Tibial nerve (tissue), 4 donors: ENCODE data around the gene CFAP221. TPM values are rescaled to one million over a fixed set of nuclear protein-coding genes. Genes with fewer than 3 reads are reported as not detected.
A peak's percentile ranks its signal among the peaks of the same experiment; 100 is the strongest.

Source experiments
- DNase-seq, 2 donors: peaks; one replicate each; pipeline ENCODE4 v3.0.0-alpha.2; 2019; ENCODE audit warnings: low spot score in 2 of 2
- H3K27ac ChIP-seq, 4 donors: fragments of 200-600 bp; sonication (generic) in 3 of 4; one replicate each; pipeline ENCODE4 v1.5.1; 2017 to 2019; ENCODE audit warnings: mild to moderate bottlenecking in 1 of 4
- H3K27me3 ChIP-seq, 2 donors: fragments of 200-600 bp; sonication (generic) in 1 of 2; one replicate each; pipeline versions ENCODE4 v1.5.1 to v1.6.0; 2017 to 2019
- H3K36me3 ChIP-seq, 3 donors: fragments of 200-600 bp; sonication (generic); one replicate each; pipeline ENCODE4 v1.5.1; 2018 to 2019
- H3K4me1 ChIP-seq, 4 donors: fragments of 200-600 bp; sonication (generic) in 3 of 4; one replicate each; pipeline ENCODE4 v1.5.1; 2017 to 2019
- H3K4me3 ChIP-seq, 4 donors: fragments of 200-600 bp; sonication (generic) in 3 of 4; one replicate each; pipeline ENCODE4 v1.5.1; 2017 to 2019; ENCODE audit warnings: mild to moderate bottlenecking in 1 of 4, moderate library complexity in 1 of 4
- H3K9me3 ChIP-seq, 4 donors: fragments of 200-600 bp; sonication (generic) in 3 of 4; one replicate each; pipeline ENCODE4 v1.5.1; 2017 to 2019
- EP300 ChIP-seq, 2 donors: sonication (generic); formaldehyde crosslinking; IDR thresholded peaks; one replicate each; pipeline ENCODE4 v1.6.1; 2017; ENCODE audit warnings: antibody characterized with exemption in 2 of 2, mild to moderate bottlenecking in 1 of 2
- POLR2A ChIP-seq, 2 donors: fragments of 450-650 bp; IDR thresholded peaks; one replicate each; pipeline ENCODE4 v1.6.1; 2017; ENCODE audit warnings: antibody characterized with exemption in 2 of 2, mild to moderate bottlenecking in 2 of 2, moderate library complexity in 2 of 2
- WGBS, 2 donors: methylation state at CpG; one replicate each; pipeline ENCODE4 v1.1.5; 2018; 5-methylcytosine and 5-hydroxymethylcytosine counted together
- total RNA-seq, 4 donors: library from RNA; depleted of rRNA; stranded (reverse); fragments of >200 nt; gene quantifications; one replicate each; pipeline ENCODE4 v1.1.0, GENCODE V29; 2016
- TF ChIP-seq, protein P1 (sequence below), 5 experiments: fragments of 200-600 bp in 3 of 5; fragments of 450-650 bp in 2 of 5; sonication (generic) in 3 of 5; IDR thresholded peaks; one replicate each; pipeline ENCODE4 v1.5.1; 2016 to 2019; ENCODE audit warnings: antibody characterized with exemption in 5 of 5, mild to moderate bottlenecking in 3 of 5, moderate library complexity in 2 of 5

CFAP221 gene
- total RNA-seq, 4 donors from 2014 or later, result 0.30 to 1.7 (median 0.42) TPM; not detected in 1

DNA sequence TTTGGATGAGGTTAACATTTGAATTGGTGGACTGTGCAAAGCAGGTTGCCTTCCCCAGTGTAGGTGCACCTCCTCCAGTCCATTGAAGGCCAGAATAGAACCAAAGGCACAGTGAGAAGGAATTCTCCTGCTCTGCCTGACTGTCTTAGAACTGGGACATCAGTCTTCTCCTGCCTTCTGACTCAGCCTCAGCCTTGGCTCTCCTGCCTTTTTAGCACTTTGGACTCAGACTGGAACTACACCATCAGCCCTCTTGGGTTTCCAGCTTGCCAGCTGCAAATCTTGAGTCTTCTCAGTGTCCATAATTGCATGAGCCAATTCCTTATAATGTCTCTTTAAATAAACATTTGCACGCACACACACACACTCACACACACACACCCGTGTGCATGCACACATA is 126.8 kb downstream of the CFAP221 start:
- Histone ChIP-seq H3K9me3 (no peaks in the 10 kb centered on the region), H3K27ac (no peak overlapping the region), H3K4me1 (no peaks in the 10 kb centered on the region), H3K27me3 (no peaks in the 10 kb centered on the region), H3K36me3 (no peaks in the 10 kb centered on the region), H3K4me3 (no peak overlapping the region)
- TF ChIP-seq, protein P1, sequence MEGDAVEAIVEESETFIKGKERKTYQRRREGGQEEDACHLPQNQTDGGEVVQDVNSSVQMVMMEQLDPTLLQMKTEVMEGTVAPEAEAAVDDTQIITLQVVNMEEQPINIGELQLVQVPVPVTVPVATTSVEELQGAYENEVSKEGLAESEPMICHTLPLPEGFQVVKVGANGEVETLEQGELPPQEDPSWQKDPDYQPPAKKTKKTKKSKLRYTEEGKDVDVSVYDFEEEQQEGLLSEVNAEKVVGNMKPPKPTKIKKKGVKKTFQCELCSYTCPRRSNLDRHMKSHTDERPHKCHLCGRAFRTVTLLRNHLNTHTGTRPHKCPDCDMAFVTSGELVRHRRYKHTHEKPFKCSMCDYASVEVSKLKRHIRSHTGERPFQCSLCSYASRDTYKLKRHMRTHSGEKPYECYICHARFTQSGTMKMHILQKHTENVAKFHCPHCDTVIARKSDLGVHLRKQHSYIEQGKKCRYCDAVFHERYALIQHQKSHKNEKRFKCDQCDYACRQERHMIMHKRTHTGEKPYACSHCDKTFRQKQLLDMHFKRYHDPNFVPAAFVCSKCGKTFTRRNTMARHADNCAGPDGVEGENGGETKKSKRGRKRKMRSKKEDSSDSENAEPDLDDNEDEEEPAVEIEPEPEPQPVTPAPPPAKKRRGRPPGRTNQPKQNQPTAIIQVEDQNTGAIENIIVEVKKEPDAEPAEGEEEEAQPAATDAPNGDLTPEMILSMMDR (IDR thresholded peaks at IDR 0.05), result no peak
- no peak for TF ChIP-seq EP300 (IDR thresholded peaks at IDR 0.05)
- TF ChIP-seq POLR2A (IDR thresholded peaks at IDR 0.05), result no peak
- 62 to 64% methylated on average over 2 of the region's 2 CpGs for WGBS, 2 donors
- no peak for DNase-seq

DNA sequence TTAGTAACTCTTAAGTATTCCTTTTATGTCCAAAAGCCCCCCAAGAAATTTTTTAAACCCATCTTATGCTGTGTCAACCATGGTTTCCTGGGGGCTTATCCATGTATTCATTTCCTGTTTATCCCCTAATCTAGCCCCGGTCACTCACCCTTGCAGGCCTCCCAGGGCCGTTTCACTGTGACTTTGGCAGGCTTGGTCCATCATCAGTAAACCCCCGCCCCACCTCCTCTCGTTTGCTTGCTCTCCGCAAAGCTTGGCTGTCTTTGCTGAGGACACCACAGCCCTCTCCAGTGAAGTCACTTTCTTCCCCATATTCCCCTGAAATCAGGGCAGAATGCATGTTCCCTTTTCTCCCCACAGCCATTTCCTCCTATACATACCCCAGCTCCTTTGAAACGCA is 127.5 kb downstream of the CFAP221 start:
- TF ChIP-seq, protein P1 (IDR thresholded peaks at IDR 0.05), result no peak
- H3K36me3 ChIP-seq, result no peaks in the 10 kb centered on the region
- H3K9me3 ChIP-seq, result no peaks in the 10 kb centered on the region
- no peaks in the 10 kb centered on the region for H3K27me3 ChIP-seq
- 48 to 53% methylated on average over 6 of the region's 6 CpGs for WGBS, 2 donors
- H3K4me1 ChIP-seq, result no peaks in the 10 kb centered on the region
- no peak for DNase-seq
- H3K27ac ChIP-seq, result no peak overlapping the region
- H3K4me3 ChIP-seq, result no peak overlapping the region

GRCh38 chr2:119672161-119672862 is 128.1 kb downstream of the CFAP221 start:
- H3K4me3 ChIP-seq, result no peak overlapping the region
- no peaks in the 10 kb centered on the region for H3K4me1 ChIP-seq
- no peaks in the 10 kb centered on the region for H3K36me3 ChIP-seq
- H3K27me3 ChIP-seq, result no peaks in the 10 kb centered on the region
- TF ChIP-seq POLR2A (IDR thresholded peaks at IDR 0.05), result no peak
- no peak for TF ChIP-seq EP300 (IDR thresholded peaks at IDR 0.05)
- TF ChIP-seq, protein P1 (IDR thresholded peaks at IDR 0.05), result no peak
- DNase-seq, result no peak
- WGBS, 2 donors, result 88 to 95% methylated on average over 5 of the region's 5 CpGs
- H3K9me3 ChIP-seq, result no peaks in the 10 kb centered on the region
- H3K27ac ChIP-seq, result no peak overlapping the region

- 92 to 97% methylated on average over 2 of the region's 2 CpGs for WGBS, 2 donors
- H3K4me1 ChIP-seq, result no peaks in the 10 kb centered on the region
- no peaks in the 10 kb centered on the region for H3K9me3 ChIP-seq
- H3K27me3 ChIP-seq, result no peaks in the 10 kb centered on the region
- no peak overlapping the region for H3K27ac ChIP-seq
- no peak overlapping the region for H3K4me3 ChIP-seq
- TF ChIP-seq, protein P1 (IDR thresholded peaks at IDR 0.05), result no peak
- TF ChIP-seq POLR2A (IDR thresholded peaks at IDR 0.05) (no peak), EP300 (IDR thresholded peaks at IDR 0.05) (no peak)
- DNase-seq, result no peak
- H3K36me3 ChIP-seq, result no peaks in the 10 kb centered on the region
Observed at GRCh38 chr2:119673796-119674195, 129.5 kb downstream of the CFAP221 start.

DNA sequence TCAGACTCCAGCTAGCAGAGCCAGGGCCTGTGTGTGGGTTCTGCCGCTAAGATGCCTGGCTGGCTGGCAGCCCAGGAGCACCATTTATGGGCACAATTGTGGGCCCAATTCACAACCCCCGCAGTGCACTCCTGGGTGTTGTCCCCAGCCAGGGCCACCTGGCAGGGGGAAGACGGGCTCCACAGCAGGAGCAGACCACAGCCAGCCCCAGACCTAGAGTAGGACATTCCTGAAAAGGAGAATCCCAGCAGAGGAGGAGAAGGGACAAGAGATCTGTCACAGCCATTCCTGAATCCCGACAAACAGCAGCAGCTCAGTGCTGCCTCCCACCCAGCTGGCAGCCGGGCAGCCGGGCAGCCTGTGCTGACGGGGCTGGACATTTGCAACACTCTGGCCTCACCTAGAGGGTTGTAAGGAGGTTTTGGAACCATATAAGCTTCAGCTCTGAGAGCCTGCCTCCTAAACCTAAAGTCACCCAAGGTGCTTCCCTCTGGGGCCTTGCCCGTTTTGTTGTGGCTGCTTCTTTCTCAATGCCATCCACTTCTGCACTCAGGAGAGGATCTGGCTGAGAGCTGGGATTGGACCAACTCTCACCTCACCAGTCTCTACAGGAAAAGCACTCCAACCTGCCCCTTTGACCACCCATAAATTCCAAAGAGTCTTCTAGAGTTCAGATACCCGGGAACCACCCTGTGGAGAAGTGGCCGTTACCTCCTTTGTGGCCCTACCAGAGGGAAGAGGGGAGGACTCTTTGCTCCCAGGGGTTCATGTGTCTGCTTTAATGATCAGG is 130.7 kb downstream of the CFAP221 start:
- no peak for TF ChIP-seq EP300 (IDR thresholded peaks at IDR 0.05)
- TF ChIP-seq POLR2A (IDR thresholded peaks at IDR 0.05), result no peak
- TF ChIP-seq, protein P1 (IDR thresholded peaks at IDR 0.05), result no peak
- peak overlapping the region in 1 of 4 donors; percentile 28 for H3K27ac ChIP-seq

More for the DNA sequence above, 130.7 kb downstream of the CFAP221 start:
- WGBS, 2 donors, result 47 to 50% methylated on average over 7 to 10 of the region's 10 CpGs
- no peaks in the 10 kb centered on the region for H3K27me3 ChIP-seq
- H3K36me3 ChIP-seq, result no peaks in the 10 kb centered on the region
- no peak for DNase-seq
- no peaks in the 10 kb centered on the region for H3K9me3 ChIP-seq
- peaks cover 0 to 5% (median 2%) of the 10 kb centered on the region in 4 donors for H3K4me1 ChIP-seq
- H3K4me3 ChIP-seq, result no peak overlapping the region
